NCI-H128 (cell line): ENCODE results near the gene MRPL21.
"Not testable (repeated sequence)": the region's sequence is repeated elsewhere in the genome, so short reads cannot be mapped to it uniquely, and the experiment has no call there.

Source experiments
- DNase-seq: peaks from one replicate; lab custom pipeline; 2025; ENCODE audit not compliant: unreplicated experiment; lab: John Stamatoyannopoulos, UW

The MRPL21 gene

GRCh38 chr11:68870470-68870869, 33.2 kb downstream of the MRPL21 start:
- DNase-seq, result no peak

- no peak for DNase-seq
Observed at GRCh38 chr11:68868221-68868835, 35.3 kb downstream of the MRPL21 start.

- DNase-seq, result no peak
Observed at GRCh38 chr11:68867066-68867465, 36.6 kb downstream of the MRPL21 start.

- no peak for DNase-seq
Observed at GRCh38 chr11:68865241-68865640, 38.4 kb downstream of the MRPL21 start.

- no peak for DNase-seq
Observed at GRCh38 chr11:68863553-68864265, 39.9 kb downstream of the MRPL21 start.

- DNase-seq, result no peak
Observed at GRCh38 chr11:68862421-68862820, 41.2 kb downstream of the MRPL21 start.

GRCh38 chr11:68859123-68859522, 44.5 kb downstream of the MRPL21 start:
- DNase-seq, result no peak

GRCh38 chr11:68857037-68857586, 46.5 kb downstream of the MRPL21 start:
- DNase-seq, result no peak

GRCh38 chr11:68856425-68857030, 47.1 kb downstream of the MRPL21 start:
- DNase-seq, result not testable (repeated sequence)

- no peak for DNase-seq
Observed at GRCh38 chr11:68855205-68855981, 48.2 kb downstream of the MRPL21 start.

- no peak for DNase-seq
Observed at GRCh38 chr11:68854273-68854958, 49.2 kb downstream of the MRPL21 start.

- no peak for DNase-seq
Observed at GRCh38 chr11:68852628-68853027, 51.0 kb downstream of the MRPL21 start.

- no peak for DNase-seq
Observed at GRCh38 chr11:68848429-68848828, 55.2 kb downstream of the MRPL21 start.

- DNase-seq, result no peak
Observed at GRCh38 chr11:68847395-68847794, 56.2 kb downstream of the MRPL21 start.

- DNase-seq, result no peak
Observed at GRCh38 chr11:68845351-68846002, 58.2 kb downstream of the MRPL21 start.

GRCh38 chr11:68844801-68845200, 58.8 kb downstream of the MRPL21 start:
- DNase-seq, result no peak

GRCh38 chr11:68844376-68844775, 59.3 kb downstream of the MRPL21 start:
- no peak for DNase-seq

- peak; percentile 37 for DNase-seq
Observed at GRCh38 chr11:68843703-68844312, 59.8 kb downstream of the MRPL21 start.

- DNase-seq, result no peak
Observed at GRCh38 chr11:68843052-68843561, 60.5 kb downstream of the MRPL21 start.
